Astrocyte of the cerebellum (primary cell): ENCODE measurements around the gene SHLD1.

Experiments used
- DNase-seq: peaks from one replicate; pipeline ENCODE4 v3.0.0-alpha.2; 2011; ENCODE audit warnings: low read depth
- H3K4me3 ChIP-seq: 2 replicates; pipeline ENCODE4 v1.5.1; 2011; ENCODE audit warnings: mild to moderate bottlenecking, low read depth, low read length, moderate library complexity
- in situ Hi-C: cut with HindIII; loops from 2 replicates; pipeline ENCODE4 v1.10.0; 2017; ENCODE audit warnings: low sequenced_read_pairs
- TF ChIP-seq, protein P1 (sequence below): IDR thresholded peaks from 2 replicates; pipeline ENCODE4 v1.5.1; 2012; ENCODE audit warnings: low read length, low read depth, moderate library complexity, mild to moderate bottlenecking; ENCODE audit errors: missing control alignments

SHLD1 gene

DNA sequence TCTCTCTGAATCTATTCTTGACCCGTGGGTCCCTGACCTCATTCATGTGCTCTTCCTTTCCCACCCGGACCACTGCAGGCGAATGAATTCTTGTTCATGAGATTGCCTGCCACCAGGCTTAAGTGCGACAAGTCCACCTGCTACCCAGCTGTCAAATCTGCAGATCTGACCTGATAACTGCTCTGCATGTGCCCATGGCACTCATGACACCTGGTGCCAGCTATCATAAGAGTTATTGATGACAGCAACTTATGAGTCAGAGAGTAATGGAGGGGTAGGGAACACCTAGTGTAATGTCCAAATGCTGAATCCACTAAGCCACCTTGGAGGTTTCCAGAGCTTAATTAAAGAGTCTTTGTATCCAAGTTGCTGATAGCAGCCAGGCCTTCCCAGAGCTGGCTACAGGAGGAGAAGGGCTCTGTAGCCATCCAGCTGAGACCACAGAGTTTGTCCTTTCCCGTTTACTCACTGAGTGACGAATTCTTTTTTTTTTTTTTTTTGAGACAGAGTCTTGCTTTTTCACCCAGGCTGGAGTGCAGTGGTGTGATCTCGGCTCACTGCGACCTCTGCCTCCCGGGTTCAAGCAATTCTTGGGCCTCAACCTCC is 17.4 kb downstream of the SHLD1 start:
- in situ Hi-C loops, result no loop called here
- no peak for DNase-seq
- TF ChIP-seq, protein P1, sequence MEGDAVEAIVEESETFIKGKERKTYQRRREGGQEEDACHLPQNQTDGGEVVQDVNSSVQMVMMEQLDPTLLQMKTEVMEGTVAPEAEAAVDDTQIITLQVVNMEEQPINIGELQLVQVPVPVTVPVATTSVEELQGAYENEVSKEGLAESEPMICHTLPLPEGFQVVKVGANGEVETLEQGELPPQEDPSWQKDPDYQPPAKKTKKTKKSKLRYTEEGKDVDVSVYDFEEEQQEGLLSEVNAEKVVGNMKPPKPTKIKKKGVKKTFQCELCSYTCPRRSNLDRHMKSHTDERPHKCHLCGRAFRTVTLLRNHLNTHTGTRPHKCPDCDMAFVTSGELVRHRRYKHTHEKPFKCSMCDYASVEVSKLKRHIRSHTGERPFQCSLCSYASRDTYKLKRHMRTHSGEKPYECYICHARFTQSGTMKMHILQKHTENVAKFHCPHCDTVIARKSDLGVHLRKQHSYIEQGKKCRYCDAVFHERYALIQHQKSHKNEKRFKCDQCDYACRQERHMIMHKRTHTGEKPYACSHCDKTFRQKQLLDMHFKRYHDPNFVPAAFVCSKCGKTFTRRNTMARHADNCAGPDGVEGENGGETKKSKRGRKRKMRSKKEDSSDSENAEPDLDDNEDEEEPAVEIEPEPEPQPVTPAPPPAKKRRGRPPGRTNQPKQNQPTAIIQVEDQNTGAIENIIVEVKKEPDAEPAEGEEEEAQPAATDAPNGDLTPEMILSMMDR, result no peak
- no peak overlapping the region for H3K4me3 ChIP-seq

DNA sequence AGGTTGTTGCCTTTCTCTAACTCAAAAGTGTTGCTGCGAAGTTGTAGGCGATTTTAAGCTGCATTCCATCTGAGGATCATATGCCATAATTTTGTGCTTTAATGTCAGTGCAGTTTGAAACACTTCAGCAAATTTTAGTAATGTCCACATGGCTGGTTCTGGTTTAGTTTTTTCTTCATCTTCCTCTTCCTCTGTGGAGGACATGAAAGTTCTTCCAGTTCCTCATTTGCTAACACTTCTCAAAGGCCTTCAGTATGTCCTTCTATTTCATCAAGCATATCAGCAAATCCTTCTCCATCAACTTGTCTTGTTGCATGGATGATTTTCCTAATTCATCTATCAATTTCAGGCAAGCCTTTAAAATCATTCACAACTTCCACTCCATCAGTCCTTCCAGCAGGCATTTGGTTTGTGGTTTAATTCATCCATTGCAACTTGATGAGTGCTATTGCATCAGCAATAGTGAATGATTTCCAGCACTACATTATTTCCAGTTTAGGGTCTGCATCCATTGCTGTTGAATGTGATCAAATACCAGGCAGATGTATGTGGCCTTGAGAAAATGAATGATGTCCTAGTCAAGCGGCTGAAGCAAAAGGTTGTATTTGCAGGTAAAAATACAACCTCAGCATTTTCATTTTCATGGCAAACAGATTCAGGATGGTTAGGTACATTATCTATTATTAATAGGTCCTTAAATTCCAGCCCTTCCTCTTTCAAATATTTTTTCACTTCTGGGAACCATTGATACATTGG is 20.2 kb downstream of the SHLD1 start:
- in situ Hi-C loops, result no loop called here
- no peak overlapping the region for H3K4me3 ChIP-seq
- no peak for DNase-seq
- TF ChIP-seq, protein P1, result no peak

DNA sequence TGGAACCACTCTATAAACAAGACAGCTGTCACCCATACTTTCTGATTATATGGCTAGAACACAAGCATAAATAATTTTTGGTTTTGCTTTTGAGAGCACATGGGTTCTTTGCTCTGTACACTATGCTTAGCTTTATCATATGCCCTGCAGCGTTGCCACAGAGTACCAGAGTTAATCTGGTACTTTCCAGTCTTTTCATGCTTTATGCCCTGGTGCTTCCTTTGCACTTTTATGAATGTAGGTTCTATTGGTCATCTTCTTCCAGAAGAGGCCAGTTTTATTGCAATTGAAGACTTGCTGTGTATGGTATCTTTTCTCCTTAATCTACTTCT is 20.8 kb downstream of the SHLD1 start:
- TF ChIP-seq, protein P1, result no peak
- DNase-seq, result no peak
- in situ Hi-C loops, result no loop called here
- H3K4me3 ChIP-seq, result no peak overlapping the region

DNA sequence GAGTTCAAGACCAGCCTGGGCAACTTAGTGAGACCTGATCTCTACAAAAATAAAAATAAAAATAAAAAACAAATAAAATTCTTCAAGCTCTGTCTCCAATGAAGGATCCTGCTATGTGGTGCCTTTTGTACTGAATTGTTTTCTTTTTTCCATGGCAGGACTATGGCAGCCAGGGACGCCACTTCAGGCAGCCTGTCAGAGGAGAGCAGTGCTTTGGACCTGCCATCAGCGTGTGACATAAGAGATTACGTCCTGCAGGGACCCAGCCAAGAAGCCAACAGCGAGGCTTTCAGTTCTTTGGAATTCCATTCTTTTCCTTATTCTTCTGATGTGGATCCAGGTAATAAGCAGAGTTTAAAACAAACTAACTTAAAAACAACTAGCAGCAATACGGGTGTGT is 22.5 kb downstream of the SHLD1 start:
- no peak overlapping the region for H3K4me3 ChIP-seq
- no peak for DNase-seq
- TF ChIP-seq, protein P1, result no peak
- in situ Hi-C loops, result no loop called here

DNA sequence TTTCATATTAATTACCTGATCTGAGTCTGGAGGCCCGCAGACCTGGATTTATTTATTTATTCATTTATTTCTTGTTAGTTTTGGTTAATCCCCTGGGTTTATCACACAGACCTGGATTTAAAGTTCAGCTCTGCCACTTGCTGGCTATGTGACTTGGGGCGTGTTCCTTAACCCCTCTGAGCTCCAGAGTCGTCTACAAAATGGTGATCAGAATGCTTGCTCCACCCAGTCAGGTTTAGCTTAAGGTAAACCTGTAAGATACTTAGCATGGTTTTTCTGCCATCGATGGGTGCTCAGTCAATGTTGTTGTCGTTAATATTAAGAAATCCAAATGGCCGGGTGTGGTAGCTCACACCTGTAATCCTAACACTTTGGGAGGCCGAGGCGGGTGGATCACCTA is 23.4 kb downstream of the SHLD1 start:
- DNase-seq, result no peak
- TF ChIP-seq, protein P1, result no peak
- in situ Hi-C loops, result no loop called here
- H3K4me3 ChIP-seq, result no peak overlapping the region

DNA sequence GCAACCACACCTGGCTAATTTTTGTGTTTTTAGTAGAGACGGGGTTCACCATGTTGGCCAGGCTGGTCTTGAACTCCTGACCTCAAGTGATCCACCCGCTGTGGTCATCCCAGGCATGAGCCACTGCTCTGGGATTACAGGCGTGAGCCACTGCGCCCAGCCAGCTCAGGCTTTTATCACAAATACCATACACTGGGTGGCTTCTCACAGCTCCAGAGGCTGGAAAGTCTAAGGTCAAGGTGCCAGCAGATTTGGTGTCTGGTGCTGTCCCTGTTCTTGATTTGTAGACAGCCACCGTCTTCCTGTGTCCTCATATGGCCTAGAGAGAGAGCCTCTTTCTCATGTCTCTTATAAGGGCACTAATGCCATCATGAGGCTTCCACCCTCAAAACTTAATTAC is 25.9 kb downstream of the SHLD1 start:
- no peak overlapping the region for H3K4me3 ChIP-seq
- in situ Hi-C loops, result loop anchor here (25.0 kb wide), 1 partner anchor 214 kb away; no protein-coding TSS in a partner anchor
- no peak for DNase-seq
- TF ChIP-seq, protein P1, result no peak
